Adrenal gland (tissue), 12 donors: ENCODE measurements around the gene CREBBP. TPM values are rescaled to one million over a fixed set of nuclear protein-coding genes. Genes with fewer than 3 reads are reported as not detected.

Source experiments
- DNase-seq, 7 donors: peaks; one replicate each; pipeline ENCODE4 v3.0.0-alpha.2; 2019 to 2020
- H3K27ac ChIP-seq, 5 donors: fragments of 200-600 bp; sonication (generic) in 4 of 5; 1 replicate in 3 of 5; 2 replicates in 2 of 5; pipeline versions ENCODE4 v1.5.1 to v1.8.0; 2016 to 2020; ENCODE audit warnings: mild to moderate bottlenecking in 1 of 5
- H3K27me3 ChIP-seq: fragments of 200-600 bp; 2 replicates; pipeline ENCODE4 v1.8.0; 2021
- H3K36me3 ChIP-seq, 2 donors: fragments of 200-600 bp; replicated peaks in 1 of 2; 1 replicate in 1 of 2; 2 replicates in 1 of 2; pipeline versions ENCODE4 v1.5.1 to v1.8.0; 2018 to 2022
- H3K4me1 ChIP-seq, 2 donors: fragments of 200-600 bp; replicated peaks in 1 of 2; 1 replicate in 1 of 2; 2 replicates in 1 of 2; pipeline versions ENCODE4 v1.5.1 to v1.8.0; 2018 to 2021
- H3K4me3 ChIP-seq, 4 donors: fragments of 200-600 bp; sonication (generic) in 3 of 4; one replicate each; pipeline ENCODE4 v1.5.1; 2016 to 2018
- H3K9me3 ChIP-seq, 3 donors: fragments of 200-600 bp; sonication (generic) in 1 of 3; replicated peaks in 1 of 3; 1 replicate in 2 of 3; 2 replicates in 1 of 3; pipeline versions ENCODE4 v1.5.1 to v1.8.0; 2016 to 2021
- CTCF ChIP-seq, 6 experiments: fragments of 450-650 bp in 4 of 6; fragments of 200-600 bp in 2 of 6; sonication (generic) in 1 of 6; IDR thresholded peaks; 1 replicate in 5 of 6; 2 replicates in 1 of 6; pipeline versions ENCODE4 v1.5.1 to v1.8.0; 2016 to 2021; ENCODE audit warnings: antibody characterized with exemption in 6 of 6, mild to moderate bottlenecking in 2 of 6, moderate library complexity in 1 of 6
- POLR2A ChIP-seq, 2 donors: fragments of 450-650 bp; IDR thresholded peaks; one replicate each; pipeline ENCODE4 v1.6.1; 2017; ENCODE audit warnings: antibody characterized with exemption in 2 of 2, mild to moderate bottlenecking in 2 of 2, moderate library complexity in 1 of 2
- WGBS, 4 donors: extraction: QIAGEN DNeasy Blood & Tissue Kit in 2 of 4; methylation state at CpG; one replicate each; pipeline versions ENCODE4 v1.1.5 to v1.1.7; 2013 to 2017; 5-methylcytosine and 5-hydroxymethylcytosine counted together
- intact Hi-C, 2 donors: fragments of 100-400 bp; cut with DNase I; formaldehyde crosslinking; loops; one replicate each; pipeline versions ENCODE4 v1.14.1 to v1.15.0; 2022 to 2023
- polyA plus RNA-seq, 3 donors: library from polyadenylated mRNA; stranded (reverse); fragments of 200-250 nt in 2 of 3; fragments of 350-450 nt in 1 of 3; fragmentation: Illumina TruSeq in 1 of 3; extraction: RNeasy Lipid Tissue Mini Kit (QIAGEN cat#74804) in 1 of 3; gene quantifications; one replicate each; pipeline ENCODE4 v1.2.3, GENCODE V29; 2013 to 2014
- total RNA-seq, 9 donors: library from RNA; depleted of rRNA in 4 of 9; stranded (reverse); fragments of >200 nt in 4 of 9; fragments of 120-200 nt in 1 of 9; fragmentation: NEBNext Ultra II Directional in 1 of 9; extraction: Animal tissue kit (Norgen Biotek cat#: 25700) in 1 of 9; gene quantifications; one replicate each; pipeline versions ENCODE4 v1.1.0 to v1.2.4, GENCODE V29; 2013 to 2023
- donor health status: healthy with polysubstance abuse.
- donor health status: Bipolar disorder and iron deficiency.
- donor health status: DM: yes; HTN: yes; CAD: no.
- donor health status: DM: no; HTN: no; CAD: no.
- donor health status: DM: no; HTN: no; CAD: no.
- donor health status: DM: yes; HTN: yes; CAD: no.

The CREBBP gene
- total and polyA plus RNA-seq, 12 donors: 13.7 to 67.7 (median 44.1) TPM

GRCh38 chr16:3797904-3798811, 82.4 kb downstream of the CREBBP start:
- H3K9me3 ChIP-seq: no peaks in the 10 kb centered on the region
- TF ChIP-seq CTCF (IDR thresholded peaks at IDR 0.05): no peak
- no peak for TF ChIP-seq POLR2A (IDR thresholded peaks at IDR 0.05)
- H3K27me3 ChIP-seq: no peaks in the 10 kb centered on the region
- 30 to 40% (median 32%) methylated on average over 10 of the region's 10 CpGs for WGBS, 4 donors
- H3K27ac ChIP-seq: peak overlapping the region in 1 of 5 donors; percentile 19
- DNase-seq: peak in 2 of 7 donors; percentile 29
- peaks cover 0 to under 1% of the 10 kb centered on the region in 2 donors for H3K36me3 ChIP-seq
- intact Hi-C loops: no loop called here
- H3K4me1 ChIP-seq: peaks cover 13 to 43% of the 10 kb centered on the region in 2 donors
- no peak overlapping the region for H3K4me3 ChIP-seq

- intact Hi-C loops: no loop called here
- Histone ChIP-seq H3K4me3 (no peak overlapping the region), H3K4me1 (peaks cover 13 to 43% of the 10 kb centered on the region in 2 donors), H3K9me3 (no peaks in the 10 kb centered on the region), H3K27me3 (no peaks in the 10 kb centered on the region), H3K36me3 (peaks cover 0 to 7% of the 10 kb centered on the region in 2 donors), H3K27ac (no peak overlapping the region)
- no peak for DNase-seq
- no peak for TF ChIP-seq POLR2A (IDR thresholded peaks at IDR 0.05)
- no peak for TF ChIP-seq CTCF (IDR thresholded peaks at IDR 0.05)
- WGBS, 4 donors: 13 to 38% (median 25%) methylated on average over 1 of the region's 1 CpG
These were observed 83.0 kb downstream of the CREBBP start for GRCh38 chr16:3797473-3797872.

GRCh38 chr16:3793161-3793576, 87.3 kb downstream of the CREBBP start:
- H3K4me1 ChIP-seq: peaks cover 7 to 25% of the 10 kb centered on the region in 2 donors
- no peaks in the 10 kb centered on the region for H3K9me3 ChIP-seq
- TF ChIP-seq CTCF (IDR thresholded peaks at IDR 0.05): no peak
- no peak for TF ChIP-seq POLR2A (IDR thresholded peaks at IDR 0.05)
- peaks cover 0 to 39% of the 10 kb centered on the region in 2 donors for H3K36me3 ChIP-seq
- H3K4me3 ChIP-seq: no peak overlapping the region
- no peaks in the 10 kb centered on the region for H3K27me3 ChIP-seq
- 67 to 78% (median 74%) methylated on average over 16 of the region's 16 CpGs for WGBS, 4 donors
- DNase-seq: peak in 1 of 7 donors; percentile 52
- peak overlapping the region in 1 of 5 donors; percentile 6 for H3K27ac ChIP-seq
- intact Hi-C loops: no loop called here

GRCh38 chr16:3792472-3793012, 88.0 kb downstream of the CREBBP start:
- peak overlapping the region in 1 of 5 donors; percentile 6 for H3K27ac ChIP-seq

More at GRCh38 chr16:3792472-3793012, 88.0 kb downstream of the CREBBP start:
- Histone ChIP-seq H3K4me1 (peaks cover 5 to 18% of the 10 kb centered on the region in 2 donors), H3K9me3 (no peaks in the 10 kb centered on the region), H3K36me3 (peaks cover 0 to 39% of the 10 kb centered on the region in 2 donors), H3K4me3 (no peak overlapping the region), H3K27me3 (no peaks in the 10 kb centered on the region)
- TF ChIP-seq CTCF (IDR thresholded peaks at IDR 0.05) (no peak), POLR2A (IDR thresholded peaks at IDR 0.05) (no peak)
- intact Hi-C loops: no loop called here
- 88 to 93% (median 90%) methylated on average over 12 of the region's 12 CpGs for WGBS, 4 donors
- DNase-seq: no peak
